Medulla oblongata (tissue), 1 donor: ENCODE data around the gene DDX1.
"Not testable (repeated sequence)": the region's sequence is repeated elsewhere in the genome, so short reads cannot be mapped to it uniquely, and the experiment has no call there.

ENCODE experiments used
- DNase-seq: peaks from one replicate; pipeline ENCODE4 v3.0.0-alpha.2; 2015; ENCODE audit errors: extremely low spot score

The DDX1 gene

GRCh38 chr2:15616850-15617777 is 25.4 kb downstream of the DDX1 start:
- DNase-seq: no peak

DNA sequence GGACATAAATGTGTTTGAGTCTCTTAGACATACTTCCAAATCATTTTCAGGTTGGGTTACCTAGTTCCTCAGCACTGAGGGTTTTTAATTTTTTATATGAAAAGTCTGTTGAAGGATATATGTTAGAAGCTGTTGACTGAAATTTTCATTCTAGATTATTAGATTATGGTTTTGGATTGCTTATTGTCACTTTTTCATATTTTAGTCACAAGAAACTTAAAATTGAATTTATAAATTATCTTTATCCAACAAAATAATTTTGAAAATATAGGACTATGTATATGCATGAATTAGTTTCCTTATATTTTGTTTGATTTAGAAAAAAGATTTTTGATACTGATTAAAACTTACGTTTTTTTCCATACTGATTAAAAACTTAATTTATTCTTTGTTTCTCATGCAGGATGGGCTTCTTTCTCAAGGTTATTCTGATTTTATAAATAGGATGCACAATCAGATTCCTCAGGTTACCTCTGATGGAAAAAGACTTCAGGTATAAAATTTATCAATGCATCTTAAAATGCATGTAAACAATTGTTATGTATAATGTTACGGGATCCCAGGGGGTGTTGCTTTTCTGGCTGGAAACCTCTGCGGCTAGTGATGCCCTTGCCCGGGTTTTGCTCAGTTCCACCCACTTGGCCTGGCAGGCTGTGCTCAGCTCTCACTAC is 26.2 kb downstream of the DDX1 start:
- DNase-seq: no peak

DNA sequence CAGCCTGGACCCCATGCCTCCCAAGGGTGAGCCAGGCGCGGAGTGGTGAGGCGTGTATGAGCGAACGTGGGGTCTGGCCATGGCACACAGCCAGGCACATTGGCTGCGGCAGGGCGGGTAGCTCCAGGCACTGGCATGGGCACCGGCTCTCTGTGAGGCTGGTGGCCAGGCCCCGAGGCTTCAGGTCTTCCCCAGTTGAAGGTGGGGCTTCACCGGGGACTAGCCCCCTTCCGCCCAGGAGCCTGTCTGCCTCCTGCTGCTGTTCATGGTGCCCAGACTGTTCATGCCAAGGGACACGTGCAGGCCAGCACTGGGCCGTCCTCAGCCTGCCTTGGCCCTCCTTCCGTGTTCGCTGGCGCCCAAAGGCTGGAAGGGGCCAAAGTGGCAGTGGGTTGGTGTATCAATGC is 26.8 kb downstream of the DDX1 start:
- DNase-seq: no peak

GRCh38 chr2:15619076-15619475 is 27.4 kb downstream of the DDX1 start:
- no peak for DNase-seq

DNA sequence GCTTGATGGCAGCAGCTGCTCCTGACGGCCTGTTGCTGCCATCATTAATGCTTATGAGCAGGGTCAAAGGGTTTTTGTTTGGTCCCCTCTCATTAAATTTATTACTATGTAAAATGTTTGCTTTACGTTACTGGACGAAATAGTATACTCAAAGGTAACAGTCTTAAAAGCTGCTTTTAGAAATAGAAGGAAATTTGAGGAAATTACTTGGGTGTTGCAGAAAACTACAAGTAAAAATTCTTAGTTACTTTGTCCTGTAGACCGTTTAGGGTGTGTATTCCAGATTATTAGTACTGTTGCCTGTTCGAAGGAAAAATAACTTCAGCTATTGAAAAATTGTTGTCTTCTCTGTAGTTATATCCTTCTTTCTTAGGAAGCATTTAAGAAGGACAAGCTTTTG is 27.8 kb downstream of the DDX1 start:
- DNase-seq: no peak

GRCh38 chr2:15619938-15620337 is 28.3 kb downstream of the DDX1 start:
- DNase-seq: no peak

- no peak for DNase-seq
Observed at GRCh38 chr2:15620340-15620739, 28.7 kb downstream of the DDX1 start.

- no peak for DNase-seq
Observed at GRCh38 chr2:15620857-15621471, 29.3 kb downstream of the DDX1 start.

DNA sequence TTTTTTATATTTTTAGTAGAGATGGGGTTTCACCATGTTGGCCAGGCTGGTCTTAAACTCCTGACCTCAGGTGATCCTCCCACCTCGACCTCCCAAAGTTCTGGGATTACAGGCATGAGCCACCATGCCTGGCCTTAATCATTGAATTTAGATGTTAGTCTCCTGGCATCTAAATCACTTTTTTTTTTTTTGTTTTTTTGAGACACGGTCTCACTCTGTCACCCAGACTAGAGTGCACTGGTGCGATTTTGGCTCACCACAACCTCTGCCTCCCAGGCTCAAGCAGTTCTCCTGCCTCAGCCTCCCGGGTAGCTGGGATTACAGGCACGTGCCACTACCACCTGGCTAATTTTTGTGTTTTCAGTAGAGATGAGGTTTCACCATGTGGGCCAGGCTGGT is 29.8 kb downstream of the DDX1 start:
- DNase-seq: not testable (repeated sequence)

GRCh38 chr2:15622214-15622613 is 30.5 kb downstream of the DDX1 start:
- no peak for DNase-seq

GRCh38 chr2:15622614-15623480 is 31.2 kb downstream of the DDX1 start:
- DNase-seq: no peak

DNA sequence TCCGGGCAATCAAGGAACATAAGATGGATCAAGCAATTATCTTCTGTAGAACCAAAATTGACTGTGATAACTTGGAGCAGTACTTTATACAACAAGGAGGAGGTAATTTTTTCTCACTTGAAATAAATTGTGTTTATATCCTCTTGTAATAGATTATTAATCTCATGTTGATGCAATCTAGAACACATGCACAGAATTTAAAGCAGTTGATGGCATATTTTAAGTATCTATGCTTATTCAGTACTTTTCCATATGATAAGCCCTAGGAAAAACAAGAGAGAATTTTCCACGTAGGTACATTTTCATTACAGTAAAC is 31.8 kb downstream of the DDX1 start:
- no peak for DNase-seq

GRCh38 chr2:15623898-15624541 is 32.4 kb downstream of the DDX1 start:
- no peak for DNase-seq

DNA sequence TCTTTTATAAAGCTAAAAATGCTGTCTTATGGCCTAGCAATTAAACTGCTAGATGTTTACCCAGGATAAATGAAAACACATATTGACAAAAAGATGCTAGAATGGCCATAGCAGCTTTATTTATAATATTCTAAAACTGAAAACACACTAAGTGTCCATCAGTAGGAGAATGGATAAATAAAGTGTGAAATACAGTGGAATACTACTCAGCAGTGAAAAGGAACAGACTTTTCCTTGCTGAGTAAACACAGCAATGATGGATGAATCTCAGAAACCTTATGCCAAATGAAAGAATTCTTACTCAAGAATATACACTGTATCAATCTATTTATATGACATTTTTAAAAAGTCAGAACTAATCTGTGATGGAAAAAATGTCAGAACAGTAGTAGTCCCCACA is 33.2 kb downstream of the DDX1 start:
- no peak for DNase-seq

DNA sequence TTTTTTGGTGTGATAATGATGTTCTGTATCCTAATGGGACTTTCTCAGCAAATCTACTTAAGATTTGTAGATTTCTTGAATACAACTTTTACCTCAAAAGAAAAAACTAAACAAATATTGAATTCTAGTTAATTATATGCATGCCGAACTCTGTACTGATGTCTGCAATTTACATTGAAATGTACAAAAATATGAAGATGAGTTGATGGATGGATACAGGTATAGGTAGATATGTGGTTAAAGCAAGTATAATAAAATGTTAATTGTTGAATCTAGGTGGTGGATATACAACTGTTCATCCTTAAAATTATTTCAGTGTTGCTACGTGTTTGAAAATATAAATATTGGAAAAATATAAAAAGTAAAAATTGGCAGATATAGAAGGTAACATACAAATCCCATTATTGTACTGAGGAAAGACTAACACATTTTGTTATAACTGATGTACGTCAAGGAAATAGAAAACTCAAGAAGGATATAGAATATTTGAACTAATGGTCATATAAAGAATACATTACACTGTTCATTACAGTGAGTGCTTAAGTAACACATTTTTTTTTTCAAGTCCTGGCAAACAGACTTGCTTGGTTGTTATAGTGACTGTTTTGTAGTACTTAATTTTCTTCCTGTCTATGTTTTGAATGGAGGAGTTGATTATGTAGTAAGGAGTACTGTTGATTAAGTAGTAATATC is 33.8 kb downstream of the DDX1 start:
- no peak for DNase-seq

DNA sequence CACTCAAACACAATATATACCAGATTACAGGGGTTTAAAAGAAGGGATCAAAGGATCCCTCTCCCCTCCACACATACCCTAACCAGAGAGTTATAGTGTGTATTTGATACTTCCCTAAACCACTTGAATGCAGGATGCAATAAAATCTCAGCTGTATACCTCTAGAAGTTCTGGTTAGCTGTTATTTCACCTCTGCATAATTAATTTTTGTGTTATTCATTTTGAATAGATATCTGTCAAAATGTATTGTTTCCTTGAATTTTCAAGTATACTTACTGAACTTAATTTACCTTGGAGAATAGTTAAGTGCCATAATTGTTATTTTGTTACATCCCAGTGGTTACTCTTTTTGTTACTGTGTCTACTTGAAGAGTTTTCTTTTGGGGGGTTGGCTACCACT is 34.5 kb downstream of the DDX1 start:
- no peak for DNase-seq

DNA sequence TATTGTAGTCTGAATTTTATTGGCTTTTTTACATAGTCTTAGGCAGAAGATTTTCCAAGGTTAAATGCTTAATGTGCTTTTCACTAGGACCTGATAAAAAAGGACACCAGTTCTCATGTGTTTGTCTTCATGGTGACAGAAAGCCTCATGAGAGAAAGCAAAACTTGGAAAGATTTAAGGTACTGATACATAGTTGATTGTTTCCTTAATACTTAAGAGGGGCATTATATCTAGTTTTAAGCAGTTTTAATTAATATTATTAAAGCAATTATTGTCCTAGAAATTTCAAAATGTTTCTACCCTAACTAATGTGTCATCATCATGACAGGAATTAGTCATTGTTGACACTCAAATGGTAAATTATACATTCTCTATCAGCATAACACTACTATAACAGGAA is 35.3 kb downstream of the DDX1 start:
- no peak for DNase-seq

DNA sequence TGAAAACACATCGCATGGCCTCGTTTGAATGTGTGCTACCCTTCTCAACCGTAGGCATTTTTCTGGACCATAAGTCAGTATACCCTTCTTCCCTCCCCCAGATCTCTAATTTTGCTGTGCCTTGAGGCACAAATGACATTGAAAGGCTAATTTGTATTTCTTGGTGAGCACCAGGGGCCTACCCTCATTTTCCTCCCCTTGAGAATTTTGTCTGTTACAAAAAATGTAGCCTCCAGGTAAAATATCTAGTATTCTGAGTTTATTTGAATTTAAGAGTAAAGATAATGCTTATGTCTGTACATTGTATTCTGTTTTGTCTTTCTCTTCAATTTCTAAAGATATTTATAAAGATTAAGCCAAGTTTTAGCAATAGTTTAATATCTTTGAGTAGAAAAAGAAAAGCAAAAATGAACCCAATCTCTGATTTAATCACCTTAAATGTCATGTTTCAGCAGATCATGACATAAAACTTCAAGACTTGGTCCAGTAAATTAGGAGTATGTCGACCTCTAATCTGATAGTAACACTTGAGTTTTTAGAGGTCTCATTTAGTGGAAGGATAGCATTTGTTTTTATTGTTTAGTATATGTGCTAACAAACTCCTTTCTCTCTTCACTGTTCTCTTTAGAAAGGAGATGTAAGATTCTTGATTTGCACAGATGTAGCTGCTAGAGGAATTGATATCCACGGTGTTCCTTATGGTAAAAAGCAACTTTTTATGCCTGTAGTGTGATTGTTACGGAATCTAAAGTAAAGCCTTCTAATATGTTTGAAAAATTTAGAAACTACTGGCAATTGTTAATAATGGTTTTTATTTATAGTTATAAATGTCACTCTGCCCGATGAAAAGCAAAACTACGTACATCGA is 36.4 kb downstream of the DDX1 start:
- no peak for DNase-seq

DNA sequence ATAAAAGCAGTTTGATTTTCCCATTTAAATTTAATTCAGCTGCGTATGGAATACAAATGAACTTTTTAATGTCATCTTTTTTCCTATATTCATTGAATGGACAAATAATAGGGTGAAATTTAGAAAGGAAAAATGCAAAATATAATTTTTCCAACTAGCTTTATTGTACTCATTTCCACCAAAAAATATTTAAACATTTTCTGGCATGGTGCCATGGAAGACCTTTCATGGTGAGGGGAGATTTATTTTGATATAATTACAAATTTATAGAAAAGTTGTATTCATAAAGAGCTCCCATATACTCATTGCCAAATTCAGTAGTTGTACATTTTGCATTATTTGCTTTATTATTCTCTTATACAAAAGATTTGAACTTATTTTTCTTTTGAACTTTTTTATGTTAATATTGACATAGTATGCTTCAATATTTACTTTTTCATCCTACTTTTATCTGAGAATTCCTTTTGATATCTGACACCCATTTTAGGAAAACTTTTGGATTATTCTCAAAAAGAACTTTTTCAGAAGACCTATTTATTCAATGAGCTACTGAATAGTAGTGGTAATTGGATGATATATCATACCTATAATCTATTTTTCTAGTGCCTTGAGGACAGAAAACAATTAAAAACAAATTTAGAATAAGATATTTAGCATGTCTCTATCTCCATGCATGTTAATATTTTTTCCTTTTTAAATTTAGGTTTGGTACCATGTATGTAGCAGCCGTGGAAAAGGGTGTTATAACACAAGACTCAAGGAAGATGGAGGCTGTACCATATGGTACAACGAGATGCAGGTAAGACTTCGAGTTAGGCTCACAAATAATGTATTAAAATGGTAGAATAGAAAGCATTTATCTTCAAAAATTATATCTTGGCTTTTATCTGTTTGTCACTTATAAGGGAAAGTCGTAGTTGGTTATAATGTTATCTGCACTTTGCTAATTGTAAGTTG is 37.5 kb downstream of the DDX1 start:
- DNase-seq: no peak
